T1000 (cell line): Measurements from ENCODE around the gene TXNDC17.
"Not testable (repeated sequence)": the region's sequence is repeated elsewhere in the genome, so short reads cannot be mapped to it uniquely, and the experiment has no call there.

Experiments
- DNase-seq: peaks from one replicate; lab custom pipeline; 2025; ENCODE audit warnings: mixed read lengths; lab: John Stamatoyannopoulos, UW

Gene TXNDC17

DNA sequence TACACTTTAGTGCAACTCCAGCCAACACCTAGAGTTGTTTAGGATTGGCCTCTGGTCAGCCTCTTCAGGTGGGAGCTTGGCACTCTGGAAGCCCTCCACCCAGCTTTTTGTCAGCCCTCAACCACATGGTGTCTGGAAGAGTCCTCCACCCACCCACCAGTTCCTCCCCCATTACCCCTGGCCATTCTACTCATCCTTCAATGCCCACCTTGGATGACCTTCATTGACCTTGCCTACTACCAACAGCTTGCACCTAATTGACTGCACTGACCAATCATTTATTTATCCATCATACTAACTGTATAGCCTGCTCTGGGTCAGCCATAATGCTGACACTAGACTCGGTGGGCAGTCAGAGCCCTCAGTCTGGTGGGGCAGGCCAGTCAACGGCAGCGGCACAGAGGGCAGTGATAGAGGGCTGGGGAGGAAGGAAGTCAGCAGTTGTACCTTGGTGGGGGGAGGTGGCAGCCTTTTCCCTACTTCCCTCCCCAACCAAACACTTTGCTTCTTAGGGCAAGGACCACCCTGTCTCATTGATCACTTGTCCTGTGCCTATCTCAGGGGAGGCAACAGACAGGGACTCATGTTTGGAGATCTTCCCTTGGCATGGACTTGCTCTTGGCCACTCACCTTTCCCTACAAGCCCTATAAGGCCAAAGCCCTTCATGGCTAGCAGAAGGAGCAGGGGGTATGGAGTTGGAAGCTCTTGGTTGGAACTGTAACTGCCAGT, 43.0 kb downstream of the TXNDC17 start:
- no peak for DNase-seq

DNA sequence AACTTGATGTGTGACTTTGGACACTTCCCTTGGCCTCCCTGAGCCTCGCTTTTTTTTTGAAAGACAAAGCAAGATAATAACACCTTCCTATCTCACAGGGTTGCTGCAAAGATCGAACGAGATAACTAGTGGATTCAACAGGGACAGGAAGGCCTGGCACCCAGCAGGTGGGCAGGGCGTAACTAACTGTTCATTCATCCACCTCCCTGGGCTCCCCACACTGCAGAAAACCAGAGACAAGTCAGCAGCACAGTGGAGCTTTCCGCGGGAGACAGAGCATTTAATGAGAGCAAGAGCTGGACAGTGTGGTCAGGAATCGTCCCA, 43.6 kb downstream of the TXNDC17 start:
- no peak for DNase-seq

DNA sequence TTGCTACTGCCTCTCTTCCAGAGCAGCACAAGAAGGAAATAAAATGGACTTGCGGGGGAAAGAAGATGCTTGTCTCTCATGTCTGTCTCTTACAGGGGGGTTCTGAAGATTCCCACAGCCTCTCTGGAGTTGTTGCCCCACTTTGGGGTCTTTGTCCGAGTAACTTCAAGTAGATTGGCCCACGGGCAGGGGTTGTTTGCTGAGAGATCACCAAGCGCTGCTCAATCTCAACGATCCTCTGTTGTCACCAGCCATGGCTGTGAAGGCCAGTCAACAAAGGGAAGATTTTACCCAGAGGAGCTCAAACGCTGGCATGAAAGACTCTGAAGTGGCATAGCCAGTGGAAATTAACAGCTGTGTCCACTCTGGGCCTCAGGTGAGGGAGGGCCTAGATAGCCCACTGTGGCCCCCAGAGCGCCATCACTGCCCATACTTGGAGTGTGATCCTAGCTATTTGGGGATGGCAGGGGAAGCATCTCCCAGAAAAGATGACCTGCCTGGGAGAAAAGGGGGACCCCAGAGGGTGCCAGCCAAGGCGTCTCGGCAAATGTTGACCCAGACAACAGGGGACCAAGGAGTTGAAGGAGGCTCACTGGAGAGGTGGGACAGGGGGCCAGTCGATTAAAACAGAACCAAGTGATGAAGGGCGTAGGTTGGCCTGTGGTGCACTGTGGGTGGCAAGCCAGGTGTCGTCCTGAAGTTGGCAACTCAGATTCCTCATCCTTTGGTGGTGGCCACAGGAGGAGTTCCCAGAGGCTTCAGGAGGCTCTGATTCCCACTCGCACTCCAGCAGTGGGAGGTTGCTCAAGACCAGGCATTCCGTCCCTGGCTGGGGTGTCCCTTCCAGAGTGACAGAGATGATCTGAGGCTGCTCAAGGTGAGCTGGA, 44.3 kb downstream of the TXNDC17 start:
- no peak for DNase-seq

DNA sequence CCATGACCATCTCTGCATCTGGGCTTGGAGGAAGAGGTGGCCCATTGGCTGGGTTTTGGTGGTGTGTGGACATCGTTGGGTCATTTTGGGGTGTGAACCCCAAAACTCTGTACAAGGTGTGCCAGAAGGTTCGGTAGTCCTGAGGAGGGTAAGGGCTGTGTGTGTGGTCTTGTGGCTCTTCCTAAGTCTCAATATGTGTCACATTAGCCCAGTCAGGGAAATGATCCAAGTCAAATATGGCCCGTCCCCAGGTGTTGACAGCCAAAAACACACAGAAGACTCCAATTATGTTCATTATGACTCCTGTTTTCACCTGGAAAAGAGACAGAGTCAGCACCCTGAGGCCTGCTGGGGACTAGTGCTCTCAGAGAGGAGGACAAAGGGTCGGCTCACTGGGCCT, 45.2 kb downstream of the TXNDC17 start:
- no peak for DNase-seq

DNA sequence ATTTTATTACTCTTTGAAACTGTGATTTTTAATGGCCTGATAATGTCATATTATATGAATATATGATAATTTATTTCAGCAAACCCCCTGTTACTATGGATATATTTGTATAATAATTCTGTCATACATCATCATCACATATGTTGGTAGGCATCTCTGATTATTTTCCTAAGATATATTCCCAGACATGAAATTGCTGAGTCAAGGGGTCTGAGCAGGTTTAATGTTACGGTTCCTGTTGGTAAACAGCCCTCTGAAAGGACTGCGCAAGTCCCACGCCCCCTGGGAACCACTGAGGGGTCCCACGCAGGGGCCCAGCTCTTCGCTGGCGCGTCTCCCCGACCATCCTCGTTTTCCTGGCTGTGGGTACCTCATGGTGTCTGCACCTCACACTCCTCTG, 48.1 kb downstream of the TXNDC17 start:
- DNase-seq, result no peak

- no peak for DNase-seq
Observed at GRCh38 chr17:6690641-6691040, 49.8 kb downstream of the TXNDC17 start.

GRCh38 chr17:6691546-6691945, 50.7 kb downstream of the TXNDC17 start:
- DNase-seq, result no peak

DNA sequence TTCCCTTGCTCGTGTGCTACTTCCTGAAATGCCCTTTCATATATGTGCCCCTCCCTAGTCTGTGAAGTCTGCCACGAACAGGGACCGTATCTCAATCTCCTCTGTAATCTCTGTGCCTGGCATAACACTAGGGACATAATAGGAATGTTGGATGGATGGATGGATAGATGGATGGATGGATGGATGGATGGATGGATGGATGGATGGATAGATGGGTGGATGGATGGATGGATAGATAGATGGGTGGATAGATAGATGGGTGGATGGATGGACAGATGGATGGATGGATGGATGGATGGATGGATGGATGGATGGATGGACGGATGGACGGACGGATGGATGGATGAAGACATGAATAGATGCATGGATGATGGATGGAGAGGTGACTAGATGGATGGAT, 51.1 kb downstream of the TXNDC17 start:
- not testable (repeated sequence) for DNase-seq
